Cerebellar cortex (tissue), 1 donor: Measurements from ENCODE around the gene LACTB.

Experiments
- DNase-seq: peaks from one replicate; pipeline ENCODE4 v3.0.0-alpha.2; 2015; ENCODE audit warnings: low spot score

Gene LACTB

GRCh38 chr15:63121382-63122001 lies at the start of gene LACTB:
LACTB (plus strand) TSS chr15:63121861; CDS start chr15:63121872, 11 bp downstream.
- peak; percentile 90 for DNase-seq

GRCh38 chr15:63072023-63072650 lies 49.5 kb upstream of the LACTB start:
- no peak for DNase-seq

- DNase-seq: no peak
Observed at GRCh38 chr15:63072809-63073277, 48.8 kb upstream of the LACTB start.

GRCh38 chr15:63073497-63074172 lies 48.0 kb upstream of the LACTB start:
- no peak for DNase-seq

- no peak for DNase-seq
Observed at GRCh38 chr15:63075015-63075983, 46.4 kb upstream of the LACTB start.

GRCh38 chr15:63075984-63076713 lies 45.5 kb upstream of the LACTB start:
- no peak for DNase-seq

GRCh38 chr15:63076714-63077046 lies 45.0 kb upstream of the LACTB start:
- no peak for DNase-seq

- no peak for DNase-seq
Observed at GRCh38 chr15:63077952-63078351, 43.7 kb upstream of the LACTB start.

- DNase-seq: no peak
Observed at GRCh38 chr15:63079947-63080626, 41.6 kb upstream of the LACTB start.

- no peak for DNase-seq
Observed at GRCh38 chr15:63080634-63081250, 40.9 kb upstream of the LACTB start.

- DNase-seq: no peak
Observed at GRCh38 chr15:63082366-63082765, 39.3 kb upstream of the LACTB start.

- DNase-seq: no peak
Observed at GRCh38 chr15:63083044-63083443, 38.6 kb upstream of the LACTB start.

GRCh38 chr15:63083541-63083940 lies 38.1 kb upstream of the LACTB start:
- no peak for DNase-seq

- no peak for DNase-seq
Observed at GRCh38 chr15:63084806-63085205, 36.9 kb upstream of the LACTB start.

GRCh38 chr15:63085289-63085688 lies 36.4 kb upstream of the LACTB start:
- no peak for DNase-seq

- DNase-seq: no peak
Observed at GRCh38 chr15:63086271-63086670, 35.4 kb upstream of the LACTB start.

GRCh38 chr15:63086947-63087346 lies 34.7 kb upstream of the LACTB start:
- DNase-seq: no peak

GRCh38 chr15:63088533-63089245 lies 33.0 kb upstream of the LACTB start:
- DNase-seq: no peak

- DNase-seq: peak; percentile 51
Observed at GRCh38 chr15:63089260-63090043, 32.2 kb upstream of the LACTB start.
